ENCODE results near the gene TARS1.
A peak's percentile ranks its signal among the peaks of the same experiment; 100 is the strongest.

TARS1 gene

GRCh38 chr5:33440482-33441240 is at the start of gene TARS1:
TARS1 (plus strand) TSS chr5:33440965; CDS start chr5:33441087, 122 bp downstream.
- peak; percentile 90 for DNase-seq

- DNase-seq = no peak
Measured at GRCh38 chr5:33398501-33398900, 42.3 kb upstream of the TARS1 start.

- DNase-seq = no peak
Measured at GRCh38 chr5:33400675-33401074, 40.1 kb upstream of the TARS1 start.

GRCh38 chr5:33401482-33402390 is 39.0 kb upstream of the TARS1 start:
- DNase-seq = no peak

- DNase-seq = no peak
Measured at GRCh38 chr5:33403187-33403586, 37.6 kb upstream of the TARS1 start.

GRCh38 chr5:33408816-33409215 is 31.9 kb upstream of the TARS1 start:
- DNase-seq = no peak

GRCh38 chr5:33409435-33410170 is 31.2 kb upstream of the TARS1 start:
- DNase-seq = no peak

- DNase-seq = no peak
Measured at GRCh38 chr5:33410221-33410620, 30.5 kb upstream of the TARS1 start.

- DNase-seq = no peak
Measured at GRCh38 chr5:33411498-33411897, 29.3 kb upstream of the TARS1 start.

GRCh38 chr5:33415811-33416354 is 24.9 kb upstream of the TARS1 start:
- DNase-seq = no peak

- DNase-seq = no peak
Measured at GRCh38 chr5:33417632-33418031, 23.1 kb upstream of the TARS1 start.

- no peak for DNase-seq
Measured at GRCh38 chr5:33420946-33421345, 19.8 kb upstream of the TARS1 start.

GRCh38 chr5:33422191-33422590 is 18.6 kb upstream of the TARS1 start:
- DNase-seq = no peak

GRCh38 chr5:33423018-33423630 is 17.6 kb upstream of the TARS1 start:
- DNase-seq = no peak

- DNase-seq = no peak
Measured at GRCh38 chr5:33425314-33425713, 15.5 kb upstream of the TARS1 start.

GRCh38 chr5:33430983-33431382 is 9.8 kb upstream of the TARS1 start:
- DNase-seq = no peak

GRCh38 chr5:33432656-33433055 is 8.1 kb upstream of the TARS1 start:
- DNase-seq = no peak

GRCh38 chr5:33433303-33434240 is 7.2 kb upstream of the TARS1 start:
- no peak for DNase-seq

GRCh38 chr5:33435893-33436490 is 4.8 kb upstream of the TARS1 start:
- DNase-seq = peak; percentile 51

- no peak for DNase-seq
Measured at GRCh38 chr5:33438996-33439395, 1.8 kb upstream of the TARS1 start.

GRCh38 chr5:33439905-33440481 is 772 bp upstream of the TARS1 start:
- no peak for DNase-seq
